ENCODE data around the gene NUDT1. TPM values are rescaled to one million over a fixed set of nuclear protein-coding genes. Genes with fewer than 3 reads are reported as not detected.
A peak's percentile ranks its signal among the peaks of the same experiment; 100 is the strongest.

Gene NUDT1
- total RNA-seq, result 10 to 100 TPM in 3 of 9 donors, 1 to 10 TPM in 6; 3.8 to 13.3 (median 8.6) TPM
- polyA plus RNA-seq, result 10 to 100 TPM in 1 of 3 donors, 1 to 10 TPM in 2; 2.5 to 17.3 (median 8.7) TPM
- long read RNA-seq, donor 1, partial matches to known transcripts, result 0 of 7 reads
- long read RNA-seq, donor 1, other reads (novel, unspliced or antisense), result 0 of 7 reads
- long read RNA-seq, donor 2, result 0 reads
- long read RNA-seq, donor 3, partial matches to known transcripts, result 0 of 1 reads
- long read RNA-seq, donor 3, other reads (novel, unspliced or antisense), result 0 of 1 reads
- long read RNA-seq, donor 4, partial matches to known transcripts, result 0 of 6 reads
- long read RNA-seq, donor 4, other reads (novel, unspliced or antisense), result 1 of 6 reads
- long read RNA-seq, donor 5, partial matches to known transcripts, result 1 of 10 reads
- long read RNA-seq, donor 5, other reads (novel, unspliced or antisense), result 1 of 10 reads
- long read RNA-seq, donor 6, partial matches to known transcripts, result 2 of 8 reads
- long read RNA-seq, donor 6, other reads (novel, unspliced or antisense), result 0 of 8 reads
- long read RNA-seq, donor 7, partial matches to known transcripts, result 0 of 4 reads
- long read RNA-seq, donor 7, other reads (novel, unspliced or antisense), result 0 of 4 reads
- long read RNA-seq, donor 8, partial matches to known transcripts, result 0 of 2 reads
- long read RNA-seq, donor 8, other reads (novel, unspliced or antisense), result 0 of 2 reads
- long read RNA-seq, donor 9, partial matches to known transcripts, result 0 of 2 reads
- long read RNA-seq, donor 9, other reads (novel, unspliced or antisense), result 0 of 2 reads
- long read RNA-seq, donor 10, partial matches to known transcripts, result 0 of 3 reads
- long read RNA-seq, donor 10, other reads (novel, unspliced or antisense), result 0 of 3 reads

- Histone ChIP-seq H3K27ac (peak within 1 kb of the TSS in 2 of 5 donors; percentile 49 to 80), H3K27me3 (no peaks in the 10 kb centered on the region), H3K4me3 (peak within 1 kb of the TSS; percentile 63 to 98 (median 72)), H3K9me3 (replicated peaks in 1 of 3) (no peaks in the 10 kb centered on the region), H3K4me1 (replicated peaks in 1 of 2) (peaks cover 4 to 16% of the 10 kb centered on the region in 2 donors), H3K36me3 (replicated peaks in 1 of 2) (peaks cover 0 to 12% of the 10 kb centered on the region in 2 donors)
- TF ChIP-seq POLR2A (IDR thresholded peaks at IDR 0.05), result peak; percentile 23 to 35
- TF ChIP-seq CTCF (IDR thresholded peaks at IDR 0.05), result no peak
- peak; percentile 76 to 89 (median 84) for DNase-seq
- 0 to 3% (median 1%) methylated on average over 10 to 81 of the region's 81 CpGs for WGBS, 4 donors
- intact Hi-C loops (cut with DNase I), result loop anchor here (10.0 kb wide), 2 partner anchors 103 to 113 kb away; partner anchors contain the start of gene EIF3B (in 1 of the 2)
These were observed at the start of gene NUDT1, which contains the start of gene MRM2 for GRCh38 chr7:2241580-2242540. Gene NUDT1, plus strand, starts transcription at chr7:2242226. Its CDS starts 2,349 bp downstream, at chr7:2244575. Gene MRM2, minus strand, starts transcription at chr7:2242205. Its CDS starts 36 bp downstream, at chr7:2242169.

- H3K36me3 ChIP-seq (replicated peaks in 1 of 2), result no peaks in the 10 kb centered on the region
- WGBS, 4 donors, result 86 to 92% (median 88%) methylated on average over 10 to 18 of the region's 18 CpGs
- H3K27ac ChIP-seq, result no peak overlapping the region
- H3K4me3 ChIP-seq, result no peak overlapping the region
- no peaks in the 10 kb centered on the region for H3K4me1 ChIP-seq (replicated peaks in 1 of 2)
- DNase-seq, result no peak
- TF ChIP-seq CTCF (IDR thresholded peaks at IDR 0.05), result no peak
- TF ChIP-seq POLR2A (IDR thresholded peaks at IDR 0.05), result no peak
- H3K9me3 ChIP-seq (replicated peaks in 1 of 3), result no peaks in the 10 kb centered on the region
- H3K27me3 ChIP-seq, result no peaks in the 10 kb centered on the region
- intact Hi-C loops (cut with DNase I), result no loop called here
These were observed 49.0 kb upstream of the NUDT1 start for GRCh38 chr7:2192831-2193534.

GRCh38 chr7:2193575-2194305 is 48.3 kb upstream of the NUDT1 start:
- Histone ChIP-seq H3K4me3 (no peak overlapping the region), H3K27ac (no peak overlapping the region), H3K27me3 (no peaks in the 10 kb centered on the region), H3K4me1 (replicated peaks in 1 of 2) (no peaks in the 10 kb centered on the region), H3K9me3 (replicated peaks in 1 of 3) (no peaks in the 10 kb centered on the region), H3K36me3 (replicated peaks in 1 of 2) (no peaks in the 10 kb centered on the region)
- intact Hi-C loops (cut with DNase I), result no loop called here
- no peak for TF ChIP-seq CTCF (IDR thresholded peaks at IDR 0.05)
- TF ChIP-seq POLR2A (IDR thresholded peaks at IDR 0.05), result no peak
- no peak for DNase-seq
- 90 to 98% (median 96%) methylated on average over 16 to 19 of the region's 19 CpGs for WGBS, 4 donors
